ENCODE data around the gene FHIT. TPM values are rescaled to one million over a fixed set of nuclear protein-coding genes. Genes with fewer than 3 reads are reported as not detected.

The FHIT gene
- polyA plus RNA-seq, 1 of the 3 experiments (the other 2 are of a cell fraction): 0.41 TPM

- no peaks in the 10 kb centered on the region for H3K27me3 ChIP-seq (ENCODE audit: insufficient read depth)
- H3K4me2 ChIP-seq: no peak overlapping the region
- 67% methylated on average over 5 of the region's 5 CpGs for WGBS (ENCODE audit: low lambda C conversion rate)
- DNase-seq: no peak
- H3K27ac ChIP-seq (ENCODE audit: low read depth in 2 of 2, low read length in 1 of 2): no peak overlapping the region
- H2AFZ ChIP-seq (ENCODE audit: low read depth): no peak overlapping the region
- ChIA-PET POLR2A (no interaction called here), CTCF (no interaction called here)
- H3K4me3 ChIP-seq (ENCODE audit: low read depth in 2 of 2, low read length in 1 of 2): no peak overlapping the region
- H3K79me2 ChIP-seq (ENCODE audit: insufficient read depth): no peaks in the 10 kb centered on the region
- H3K9ac ChIP-seq: no peak overlapping the region
- no peaks in the 10 kb centered on the region for H3K4me1 ChIP-seq (ENCODE audit: control insufficient read depth in 1 of 2, insufficient read depth in 2 of 2, low read depth in 1 of 2, low read length in 1 of 2)
- no peaks in the 10 kb centered on the region for H3F3A ChIP-seq (replicated peaks; ENCODE audit: insufficient read depth)
- H4K20me1 ChIP-seq (ENCODE audit: insufficient read depth): no peaks in the 10 kb centered on the region
- no peaks in the 10 kb centered on the region for H3K9me3 ChIP-seq
- TF ChIP-seq POLR2AphosphoS5 (IDR thresholded peaks at IDR 0.05; ENCODE audit: low read depth, low read length) (no peak), IRF3 (IDR thresholded peaks at IDR 0.05; ENCODE audit: low read depth, low read length) (no peak), RCOR1 (IDR thresholded peaks at IDR 0.05; ENCODE audit: low read length) (no peak), RAD21 (IDR thresholded peaks at IDR 0.05; ENCODE audit: low read length) (no peak), ZBTB33 (IDR thresholded peaks at IDR 0.05; ENCODE audit: borderline replicate concordance, low read depth) (no peak), NRF1 (IDR thresholded peaks at IDR 0.05; ENCODE audit: low read depth, low read length) (no peak), YY1 (IDR thresholded peaks at IDR 0.05; ENCODE audit: low read depth) (no peak), GABPA (IDR thresholded peaks at IDR 0.05; ENCODE audit: low read depth) (no peak), FOXM1 (IDR thresholded peaks at IDR 0.05; ENCODE audit: low read depth) (no peak), JUND (IDR thresholded peaks at IDR 0.05) (no peak), TCF12 (IDR thresholded peaks at IDR 0.05) (no peak), FOXJ3 (CRISPR knock-in tag; IDR thresholded peaks at IDR 0.05) (no peak), GATA2 (CRISPR knock-in tag; IDR thresholded peaks at IDR 0.05) (no peak), NFIC (IDR thresholded peaks at IDR 0.05; ENCODE audit: borderline replicate concordance) (no peak), EZH2phosphoT487 (IDR thresholded peaks at IDR 0.05; ENCODE audit: borderline replicate concordance, low read depth) (no peak), CHD2 (IDR thresholded peaks at IDR 0.05; ENCODE audit: low read length, partially characterized antibody) (no peak), CTCF (IDR thresholded peaks at IDR 0.05) (no peak), RFX5 (IDR thresholded peaks at IDR 0.05; ENCODE audit: low read length) (no peak)
- H3K9me2 ChIP-seq: no peaks in the 10 kb centered on the region
- no peaks in the 10 kb centered on the region for H3K36me3 ChIP-seq (replicated peaks in 1 of 2; ENCODE audit: control insufficient read depth in 1 of 2, insufficient read depth in 2 of 2, low read length in 1 of 2)
Observed at GRCh38 chr3:60835796-60836195, 415.5 kb downstream of the FHIT start.
